Hepatocyte (in vitro differentiated cells): ENCODE data around the gene TPX2. TPM values are rescaled to one million over a fixed set of nuclear protein-coding genes. Genes with fewer than 3 reads are reported as not detected.

ENCODE experiments used
- DNase-seq: peaks from one replicate; pipeline ENCODE4 v3.0.0-alpha.2; 2016; ENCODE audit warnings: low spot score
- H2AFZ ChIP-seq: fragments of 200-600 bp; sonication (generic); 2 replicates; pipeline ENCODE4 v1.6.0; 2016; ENCODE audit warnings: antibody characterized with exemption, mild to moderate bottlenecking
- H3K27ac ChIP-seq: fragments of 200-600 bp; sonication (generic); 2 replicates; pipeline ENCODE4 v1.5.1; 2016; ENCODE audit warnings: mild to moderate bottlenecking
- H3K27me3 ChIP-seq: fragments of 200-600 bp; sonication (generic); 2 replicates; pipeline ENCODE4 v1.6.1; 2016
- H3K36me3 ChIP-seq: fragments of 200-600 bp; sonication (generic); replicated peaks from 2 replicates; pipeline ENCODE4 v1.5.1; 2016; ENCODE audit warnings: low read depth; ENCODE audit not compliant: insufficient read depth
- H3K4me1 ChIP-seq: fragments of 200-600 bp; sonication (generic); 2 replicates; pipeline ENCODE4 v1.5.1; 2016; ENCODE audit warnings: mild to moderate bottlenecking, moderate library complexity; ENCODE audit not compliant: insufficient read depth
- H3K4me2 ChIP-seq: fragments of 200-600 bp; sonication (generic); 2 replicates; pipeline ENCODE4 v1.6.0; 2016
- H3K4me3 ChIP-seq: fragments of 200-600 bp; sonication (generic); 2 replicates; pipeline ENCODE4 v1.5.1; 2016; ENCODE audit warnings: mild to moderate bottlenecking
- H3K79me2 ChIP-seq: fragments of 200-600 bp; sonication (generic); 2 replicates; pipeline ENCODE4 v1.6.0; 2017; ENCODE audit warnings: mild to moderate bottlenecking
- H3K9me2 ChIP-seq: fragments of 200-600 bp; sonication (generic); replicated peaks from 2 replicates; pipeline ENCODE4 v1.6.0; 2017; ENCODE audit warnings: mild to moderate bottlenecking; ENCODE audit not compliant: insufficient read depth
- H3K9me3 ChIP-seq: fragments of 200-600 bp; sonication (generic); 2 replicates; pipeline ENCODE4 v1.5.1; 2016; ENCODE audit warnings: low read depth, mild to moderate bottlenecking
- H4K20me1 ChIP-seq: fragments of 200-600 bp; sonication (generic); 2 replicates; pipeline ENCODE4 v1.6.0; 2016; ENCODE audit warnings: mild to moderate bottlenecking; ENCODE audit not compliant: insufficient read depth, poor library complexity, severe bottlenecking
- EZH2 ChIP-seq: fragments of 200-600 bp; sonication (generic); IDR thresholded peaks from 2 replicates; pipeline ENCODE4 v1.6.1; 2016; ENCODE audit warnings: antibody characterized with exemption, mild to moderate bottlenecking, borderline replicate concordance
- EZH2phosphoT487 ChIP-seq: fragments of 200-600 bp; sonication (generic); IDR thresholded peaks from one replicate; pipeline ENCODE4 v1.6.1; 2018; ENCODE audit warnings: antibody characterized with exemption, mild to moderate bottlenecking, low read depth, moderate library complexity; ENCODE audit not compliant: unreplicated experiment, severe bottlenecking
- WGBS: methylation state at CpG from one replicate; pipeline ENCODE4 v1.1.6; 2016; ENCODE audit warnings: low lambda C conversion rate; ENCODE audit errors: missing lambda C conversion rate; 5-methylcytosine and 5-hydroxymethylcytosine counted together
- polyA plus RNA-seq: library from polyadenylated mRNA; unstranded; fragments of >200 nt; fragmentation: Nextera tagmentation; extraction: Ambion mirVana; gene quantifications from 2 replicates; pipeline ENCODE4 v1.2.1, GENCODE V29; 2016
- total RNA-seq: library from RNA; depleted of rRNA; stranded (reverse); fragments of >200 nt; gene quantifications from 2 replicates; pipeline ENCODE4 v1.2.3, GENCODE V29; 2014
- TF ChIP-seq, protein P1 (sequence below): fragments of 200-600 bp; sonication (generic); IDR thresholded peaks from 2 replicates; pipeline ENCODE4 v1.5.1; 2016; ENCODE audit warnings: antibody characterized with exemption, mild to moderate bottlenecking; ENCODE audit not compliant: poor library complexity

The TPX2 gene
- total and polyA plus RNA-seq, 2 experiments from 2014 or later: 16.3 to 23.9 TPM

DNA sequence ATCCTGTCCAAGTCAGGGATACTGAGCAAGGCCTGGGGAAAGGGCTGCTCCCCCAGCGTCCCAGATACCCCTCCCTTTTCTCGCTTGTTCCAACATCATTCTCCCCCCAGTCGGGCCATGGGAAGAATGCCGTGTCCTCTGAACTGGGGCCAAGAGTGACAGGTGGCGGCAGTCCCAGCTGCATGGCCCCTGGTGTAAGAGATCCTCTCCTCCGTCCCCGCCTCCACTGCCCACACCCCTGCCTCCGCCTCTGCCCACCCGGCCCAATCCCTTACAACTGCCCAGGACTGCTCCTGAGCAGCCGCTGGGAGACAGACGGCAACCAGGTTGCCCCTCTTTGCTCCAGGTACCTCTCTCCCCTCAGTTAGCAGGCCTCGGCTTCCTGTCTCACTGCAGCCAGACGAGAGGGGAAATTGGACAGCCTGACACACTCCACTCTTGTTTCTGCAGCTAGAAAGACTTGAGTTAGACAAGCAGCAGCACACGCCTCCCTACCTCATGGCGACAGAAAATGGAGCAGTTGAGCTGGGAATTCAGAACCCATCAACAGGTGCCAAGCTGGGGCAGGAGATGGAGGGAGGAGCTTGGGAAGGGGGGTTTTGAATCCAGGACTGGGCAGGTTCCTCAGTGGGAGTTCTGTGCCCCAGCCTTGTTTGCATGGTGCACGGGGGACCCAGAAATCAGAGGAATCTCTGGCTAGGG is 80.1 kb downstream of the TPX2 start, which contains the start of gene MYLK2:
MYLK2 (plus strand) TSS at position 274 of the 702 bp plus-strand sequence; CDS start at position 499, 225 bp downstream.
- 85% methylated on average over 14 of the region's 16 CpGs for WGBS

DNA sequence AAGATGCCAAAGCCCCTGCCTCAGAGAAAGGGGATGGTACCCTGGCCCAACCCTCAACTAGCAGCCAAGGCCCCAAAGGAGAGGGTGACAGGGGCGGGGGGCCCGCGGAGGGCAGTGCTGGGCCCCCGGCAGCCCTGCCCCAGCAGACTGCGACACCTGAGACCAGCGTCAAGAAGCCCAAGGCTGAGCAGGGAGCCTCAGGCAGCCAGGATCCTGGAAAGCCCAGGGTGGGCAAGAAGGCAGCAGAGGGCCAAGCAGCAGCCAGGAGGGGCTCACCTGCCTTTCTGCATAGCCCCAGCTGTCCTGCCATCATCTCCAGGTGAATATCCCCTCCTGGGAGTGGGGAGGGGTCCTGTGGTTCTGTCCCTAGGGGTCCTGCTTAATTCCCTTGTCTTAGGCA is 81.1 kb downstream of the TPX2 start:
- H3K9me2 ChIP-seq: no peaks in the 10 kb centered on the region
- WGBS: 76% methylated on average over 6 of the region's 6 CpGs

More for the DNA sequence above, 80.1 kb downstream of the TPX2 start, which contains the start of gene MYLK2:
- no peaks in the 10 kb centered on the region for H3K9me2 ChIP-seq
- no peaks in the 10 kb centered on the region for H4K20me1 ChIP-seq
- no peak within 1 kb of the TSS for H3K27ac ChIP-seq
- TF ChIP-seq EZH2 (no peak), EZH2phosphoT487 (no peak)
- TF ChIP-seq, protein P1, sequence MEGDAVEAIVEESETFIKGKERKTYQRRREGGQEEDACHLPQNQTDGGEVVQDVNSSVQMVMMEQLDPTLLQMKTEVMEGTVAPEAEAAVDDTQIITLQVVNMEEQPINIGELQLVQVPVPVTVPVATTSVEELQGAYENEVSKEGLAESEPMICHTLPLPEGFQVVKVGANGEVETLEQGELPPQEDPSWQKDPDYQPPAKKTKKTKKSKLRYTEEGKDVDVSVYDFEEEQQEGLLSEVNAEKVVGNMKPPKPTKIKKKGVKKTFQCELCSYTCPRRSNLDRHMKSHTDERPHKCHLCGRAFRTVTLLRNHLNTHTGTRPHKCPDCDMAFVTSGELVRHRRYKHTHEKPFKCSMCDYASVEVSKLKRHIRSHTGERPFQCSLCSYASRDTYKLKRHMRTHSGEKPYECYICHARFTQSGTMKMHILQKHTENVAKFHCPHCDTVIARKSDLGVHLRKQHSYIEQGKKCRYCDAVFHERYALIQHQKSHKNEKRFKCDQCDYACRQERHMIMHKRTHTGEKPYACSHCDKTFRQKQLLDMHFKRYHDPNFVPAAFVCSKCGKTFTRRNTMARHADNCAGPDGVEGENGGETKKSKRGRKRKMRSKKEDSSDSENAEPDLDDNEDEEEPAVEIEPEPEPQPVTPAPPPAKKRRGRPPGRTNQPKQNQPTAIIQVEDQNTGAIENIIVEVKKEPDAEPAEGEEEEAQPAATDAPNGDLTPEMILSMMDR: no peak
- DNase-seq: no peak
- H3K4me1 ChIP-seq: no peaks in the 10 kb centered on the region
- no peaks in the 10 kb centered on the region for H3K9me3 ChIP-seq
- H3K4me2 ChIP-seq: no peak within 1 kb of the TSS
- H3K36me3 ChIP-seq: no peaks in the 10 kb centered on the region
- H3K4me3 ChIP-seq: no peak within 1 kb of the TSS
- no peaks in the 10 kb centered on the region for H3K79me2 ChIP-seq
- no peak within 1 kb of the TSS for H2AFZ ChIP-seq
- H3K27me3 ChIP-seq: no peaks in the 10 kb centered on the region

DNA sequence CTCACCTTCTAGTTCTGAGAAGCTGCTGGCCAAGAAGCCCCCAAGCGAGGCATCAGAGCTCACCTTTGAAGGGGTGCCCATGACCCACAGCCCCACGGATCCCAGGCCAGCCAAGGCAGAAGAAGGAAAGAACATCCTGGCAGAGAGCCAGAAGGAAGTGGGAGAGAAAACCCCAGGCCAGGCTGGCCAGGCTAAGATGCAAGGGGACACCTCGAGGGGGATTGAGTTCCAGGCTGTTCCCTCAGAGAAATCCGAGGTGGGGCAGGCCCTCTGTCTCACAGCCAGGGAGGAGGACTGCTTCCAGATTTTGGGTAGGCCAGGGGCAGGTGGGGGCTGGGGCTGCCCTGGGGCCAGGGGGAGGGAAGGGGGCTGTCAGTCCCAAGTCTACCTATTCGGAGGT is 82.3 kb downstream of the TPX2 start:
- 72% methylated on average over 5 of the region's 5 CpGs for WGBS
- Histone ChIP-seq H2AFZ (no peak overlapping the region), H3K4me3 (no peak overlapping the region), H3K4me1 (no peaks in the 10 kb centered on the region), H3K27me3 (no peaks in the 10 kb centered on the region), H3K36me3 (no peaks in the 10 kb centered on the region), H3K27ac (no peak overlapping the region), H3K9me3 (no peaks in the 10 kb centered on the region), H3K9me2 (no peaks in the 10 kb centered on the region), H3K79me2 (no peaks in the 10 kb centered on the region), H3K4me2 (no peak overlapping the region), H4K20me1 (no peaks in the 10 kb centered on the region)
- DNase-seq: no peak
- TF ChIP-seq EZH2phosphoT487: no peak
- no peak for TF ChIP-seq EZH2
- TF ChIP-seq, protein P1: no peak

More for the DNA sequence above, 81.1 kb downstream of the TPX2 start:
- H3K4me1 ChIP-seq: no peaks in the 10 kb centered on the region
- no peaks in the 10 kb centered on the region for H3K9me3 ChIP-seq
- no peaks in the 10 kb centered on the region for H4K20me1 ChIP-seq
- no peaks in the 10 kb centered on the region for H3K79me2 ChIP-seq
- DNase-seq: no peak
- H3K27ac ChIP-seq: no peak overlapping the region
- TF ChIP-seq EZH2phosphoT487 (no peak), EZH2 (no peak)
- TF ChIP-seq, protein P1: no peak
- H2AFZ ChIP-seq: no peak overlapping the region
- H3K27me3 ChIP-seq: no peaks in the 10 kb centered on the region
- H3K4me3 ChIP-seq: no peak overlapping the region
- H3K4me2 ChIP-seq: no peak overlapping the region
- H3K36me3 ChIP-seq: no peaks in the 10 kb centered on the region
